OCI-LY3 (cell line): ENCODE data around the gene CCDC170.
"Not testable (repeated sequence)": the region's sequence is repeated elsewhere in the genome, so short reads cannot be mapped to it uniquely, and the experiment has no call there.

Experiments used
- H2AFZ ChIP-seq: fragments of 200-600, 300-600 bp; shearing (Covaris generic); 2 replicates; pipeline ENCODE4 v1.6.0; 2014; ENCODE audit warnings: antibody characterized with exemption, low read depth, low read length
- H3K27ac ChIP-seq: fragments of 200-600, 300-600 bp; sonication (generic); 2 replicates; pipeline ENCODE4 v1.5.1; 2014; ENCODE audit warnings: mild to moderate bottlenecking, low read length, moderate library complexity, mixed read lengths
- H3K27me3 ChIP-seq: fragments of 200-600, 300-600 bp; sonication (generic); 2 replicates; pipeline ENCODE4 v1.6.1; 2014; ENCODE audit warnings: low read depth, low read length, mixed read lengths
- H3K36me3 ChIP-seq: fragments of 200-600, 300-600 bp; sonication (generic); replicated peaks from 2 replicates; pipeline ENCODE3; 2014; ENCODE audit warnings: low read depth, low read length, mixed read lengths
- H3K4me1 ChIP-seq: fragments of 300-600, 200-600 bp; sonication (generic); 2 replicates; pipeline ENCODE4 v1.6.1; 2014; ENCODE audit warnings: low read length, mixed read lengths
- H3K4me2 ChIP-seq: fragments of 200-600, 300-600 bp; sonication (generic); 2 replicates; pipeline ENCODE4 v1.6.1; 2014; ENCODE audit warnings: low read length, mixed read lengths
- H3K4me3 ChIP-seq: fragments of 300-600, 200-600 bp; sonication (generic); 2 replicates; pipeline ENCODE4 v1.5.1; 2014; ENCODE audit warnings: antibody characterized with exemption, mild to moderate bottlenecking, low read length, moderate library complexity
- H3K79me2 ChIP-seq: fragments of 300-600, 200-600 bp; shearing (Covaris generic); 2 replicates; pipeline ENCODE4 v1.6.1; 2014; ENCODE audit warnings: mild to moderate bottlenecking, low read length, mixed read lengths
- H3K9ac ChIP-seq: fragments of 300-600, 200-600 bp; shearing (Covaris generic); 2 replicates; pipeline ENCODE4 v1.6.0; 2014; ENCODE audit warnings: mild to moderate bottlenecking, low read length, moderate library complexity
- H3K9me3 ChIP-seq: fragments of 200-600, 300-600 bp; shearing (Covaris generic); 2 replicates; pipeline ENCODE4 v1.6.1; 2014; ENCODE audit warnings: low read length, mixed read lengths; ENCODE audit not compliant: insufficient read depth
- H4K20me1 ChIP-seq: fragments of 200-600, 300-600 bp; sonication (generic); 2 replicates; pipeline ENCODE4 v1.6.1; 2016; ENCODE audit warnings: low read length, mixed read lengths; ENCODE audit not compliant: insufficient read depth
- EZH2phosphoT487 ChIP-seq: fragments of 200-600 bp; shearing (Covaris generic); IDR thresholded peaks from 2 replicates; pipeline ENCODE4 v1.6.1; 2018; ENCODE audit warnings: antibody characterized with exemption, mixed run types, low read depth
- TF ChIP-seq, protein P1 (sequence below): fragments of 200-600, 300-600 bp; sonication (generic); IDR thresholded peaks from 2 replicates; pipeline ENCODE4 v1.5.1; 2014; ENCODE audit warnings: antibody characterized with exemption, low read length, low read depth

The CCDC170 gene

DNA sequence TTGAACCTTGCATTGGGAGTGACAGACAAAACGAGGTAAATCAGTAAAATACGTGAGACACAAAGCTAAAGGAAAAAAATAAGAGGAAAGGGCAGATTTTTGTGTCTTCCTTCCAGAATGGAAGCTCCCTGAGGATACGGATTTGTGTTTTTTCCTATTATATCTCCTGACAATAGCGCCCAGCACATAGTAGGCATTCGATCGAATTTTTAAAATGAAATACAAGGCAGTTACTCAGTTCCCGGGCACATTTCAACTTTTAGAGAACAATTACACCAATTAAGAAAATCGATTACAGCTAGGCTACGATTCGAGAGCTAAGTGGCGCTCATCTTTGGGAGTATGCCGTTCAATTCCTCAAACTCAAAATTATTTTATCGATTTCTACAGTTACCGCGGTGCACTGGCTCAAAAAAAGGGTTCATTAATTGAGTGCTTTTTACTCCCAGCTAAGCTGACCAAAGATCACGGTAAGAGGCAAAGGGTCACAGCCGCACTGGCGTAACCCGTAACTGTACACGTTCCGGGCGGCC lies 42.3 kb upstream of the CCDC170 start:
- peak overlapping the region; percentile 44 for H3K27ac ChIP-seq
- H4K20me1 ChIP-seq, result no peaks in the 10 kb centered on the region
- H2AFZ ChIP-seq, result peak overlapping the region; percentile 79; the same call in 1 of the 2 replicates
- TF ChIP-seq, protein P1, sequence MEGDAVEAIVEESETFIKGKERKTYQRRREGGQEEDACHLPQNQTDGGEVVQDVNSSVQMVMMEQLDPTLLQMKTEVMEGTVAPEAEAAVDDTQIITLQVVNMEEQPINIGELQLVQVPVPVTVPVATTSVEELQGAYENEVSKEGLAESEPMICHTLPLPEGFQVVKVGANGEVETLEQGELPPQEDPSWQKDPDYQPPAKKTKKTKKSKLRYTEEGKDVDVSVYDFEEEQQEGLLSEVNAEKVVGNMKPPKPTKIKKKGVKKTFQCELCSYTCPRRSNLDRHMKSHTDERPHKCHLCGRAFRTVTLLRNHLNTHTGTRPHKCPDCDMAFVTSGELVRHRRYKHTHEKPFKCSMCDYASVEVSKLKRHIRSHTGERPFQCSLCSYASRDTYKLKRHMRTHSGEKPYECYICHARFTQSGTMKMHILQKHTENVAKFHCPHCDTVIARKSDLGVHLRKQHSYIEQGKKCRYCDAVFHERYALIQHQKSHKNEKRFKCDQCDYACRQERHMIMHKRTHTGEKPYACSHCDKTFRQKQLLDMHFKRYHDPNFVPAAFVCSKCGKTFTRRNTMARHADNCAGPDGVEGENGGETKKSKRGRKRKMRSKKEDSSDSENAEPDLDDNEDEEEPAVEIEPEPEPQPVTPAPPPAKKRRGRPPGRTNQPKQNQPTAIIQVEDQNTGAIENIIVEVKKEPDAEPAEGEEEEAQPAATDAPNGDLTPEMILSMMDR, result no peak
- TF ChIP-seq EZH2phosphoT487, result no peak
- H3K4me2 ChIP-seq, result peak overlapping the region; percentile 97
- H3K4me1 ChIP-seq, result peaks cover 9% of the 10 kb centered on the region
- no peaks in the 10 kb centered on the region for H3K27me3 ChIP-seq
- H3K4me3 ChIP-seq, result peak overlapping the region; percentile 94
- peaks cover 24% of the 10 kb centered on the region for H3K79me2 ChIP-seq
- H3K9me3 ChIP-seq, result no peaks in the 10 kb centered on the region
- H3K9ac ChIP-seq, result peak overlapping the region; percentile 88
- H3K36me3 ChIP-seq, result no peaks in the 10 kb centered on the region

DNA sequence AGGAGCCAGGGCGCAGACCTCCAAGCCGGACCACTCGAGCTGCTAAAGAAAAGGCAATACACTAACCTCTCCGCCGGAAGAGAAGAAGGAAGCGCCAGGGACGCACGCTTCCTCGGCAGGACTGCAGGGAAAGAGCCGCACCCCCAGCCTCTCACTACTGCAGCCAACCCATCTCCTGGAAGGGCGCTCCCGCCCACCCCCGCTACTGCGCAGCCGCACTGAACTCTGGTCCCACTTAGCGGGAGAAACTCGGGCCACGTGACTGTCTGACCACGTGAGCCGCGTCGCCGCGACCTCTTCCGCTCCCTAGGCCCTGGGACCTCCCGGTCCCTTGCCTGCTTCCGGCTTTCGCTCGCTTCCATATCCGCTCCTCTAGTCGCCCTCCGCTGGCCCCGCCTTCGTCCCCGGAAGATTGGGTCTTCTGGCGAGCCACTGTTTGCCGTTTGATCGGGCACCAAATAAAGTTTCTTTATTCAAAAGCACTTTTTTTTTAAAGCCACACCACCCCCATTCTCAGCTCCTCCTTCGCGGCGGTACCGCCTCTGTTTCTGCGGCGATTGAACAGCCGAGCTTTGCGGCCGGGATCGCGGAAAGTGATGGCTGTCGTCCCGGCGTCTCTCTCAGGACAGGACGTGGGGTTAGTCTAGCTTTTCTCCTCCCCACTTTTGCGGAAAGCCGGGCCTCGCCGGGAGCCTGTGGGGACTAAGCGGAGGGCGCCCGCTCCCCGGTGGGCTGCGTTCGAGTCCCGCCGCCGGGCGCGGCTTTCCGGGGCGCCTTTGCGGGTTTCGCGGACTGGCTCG lies 41.7 kb upstream of the CCDC170 start, which contains the start of gene RMND1:
RMND1 (minus strand) TSS at position 177 of the 800 bp plus-strand sequence. CDS start 6,315 bp downstream, outside the sequence.
- Histone ChIP-seq H3K79me2 (peaks cover 24% of the 10 kb centered on the region), H3K27me3 (no peaks in the 10 kb centered on the region), H2AFZ (peak within 1 kb of the TSS; percentile 79), H3K9ac (peak within 1 kb of the TSS; percentile 88), H3K27ac (peak within 1 kb of the TSS; percentile 73), H4K20me1 (no peaks in the 10 kb centered on the region), H3K36me3 (no peaks in the 10 kb centered on the region), H3K4me2 (peak within 1 kb of the TSS; percentile 97), H3K4me3 (peak within 1 kb of the TSS; percentile 94), H3K4me1 (peaks cover 9% of the 10 kb centered on the region), H3K9me3 (no peaks in the 10 kb centered on the region)
- TF ChIP-seq EZH2phosphoT487, result no peak
- TF ChIP-seq, protein P1, result no peak

GRCh38 chr6:151452750-151453427 lies 40.9 kb upstream of the CCDC170 start:
- Histone ChIP-seq H3K4me2 (peak overlapping the region; percentile 80), H3K79me2 (peaks cover 24% of the 10 kb centered on the region), H3K4me3 (peak overlapping the region; percentile 83), H4K20me1 (no peaks in the 10 kb centered on the region), H2AFZ (peak overlapping the region; percentile 45; the same call in 1 of the 2 replicates), H3K27ac (peak overlapping the region; percentile 73), H3K9ac (peak overlapping the region; percentile 87), H3K4me1 (peaks cover 9% of the 10 kb centered on the region), H3K9me3 (no peaks in the 10 kb centered on the region), H3K36me3 (no peaks in the 10 kb centered on the region), H3K27me3 (no peaks in the 10 kb centered on the region)
- TF ChIP-seq, protein P1, result no peak
- TF ChIP-seq EZH2phosphoT487, result no peak

DNA sequence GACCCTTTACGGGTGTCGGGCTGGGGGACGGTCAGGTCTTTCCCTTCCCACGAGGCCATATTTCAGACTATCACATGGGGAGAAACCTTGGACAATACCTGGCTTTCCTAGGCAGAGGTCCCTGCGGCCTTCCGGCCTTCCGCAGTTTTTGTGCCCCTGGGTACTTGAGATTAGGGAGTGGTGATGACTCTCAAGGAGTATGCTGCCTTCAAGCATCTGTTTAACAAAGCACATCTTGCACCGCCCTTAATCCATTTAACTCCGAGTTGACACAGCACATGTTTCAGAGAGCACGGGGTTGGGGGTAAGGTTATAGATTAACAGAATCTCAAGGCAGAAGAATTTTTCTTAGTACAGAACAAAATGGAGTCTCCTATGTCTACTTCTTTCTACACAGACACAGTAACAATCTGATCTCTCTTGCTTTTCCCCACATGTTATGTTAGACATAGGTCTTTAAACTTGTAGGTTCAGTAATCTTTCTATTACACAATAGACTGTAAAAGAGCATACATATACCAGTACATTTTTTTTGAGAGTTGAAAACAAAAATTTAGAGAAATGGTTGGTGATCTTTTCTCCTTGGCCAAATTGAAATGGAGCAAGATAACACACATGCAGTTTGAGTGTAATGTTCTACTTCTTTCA lies 37.9 kb upstream of the CCDC170 start:
- not testable (repeated sequence) for H3K27ac ChIP-seq, H3K9me3 ChIP-seq, H3K4me1 ChIP-seq, H3K4me3 ChIP-seq, H4K20me1 ChIP-seq, H3K4me2 ChIP-seq, H3K9ac ChIP-seq, H2AFZ ChIP-seq, H3K36me3 ChIP-seq, H3K27me3 ChIP-seq
- peaks cover 22% of the 10 kb centered on the region for H3K79me2 ChIP-seq
